ENCODE data around the gene PCDHAC2. TPM values are rescaled to one million over a fixed set of nuclear protein-coding genes. Genes with fewer than 3 reads are reported as not detected.

Gene PCDHAC2
- total and polyA plus RNA-seq, 2 donors (not counting 3 experiments of a cell fraction or from before 2014, with no cell fraction given), result 1.00 to 1.2 TPM

DNA sequence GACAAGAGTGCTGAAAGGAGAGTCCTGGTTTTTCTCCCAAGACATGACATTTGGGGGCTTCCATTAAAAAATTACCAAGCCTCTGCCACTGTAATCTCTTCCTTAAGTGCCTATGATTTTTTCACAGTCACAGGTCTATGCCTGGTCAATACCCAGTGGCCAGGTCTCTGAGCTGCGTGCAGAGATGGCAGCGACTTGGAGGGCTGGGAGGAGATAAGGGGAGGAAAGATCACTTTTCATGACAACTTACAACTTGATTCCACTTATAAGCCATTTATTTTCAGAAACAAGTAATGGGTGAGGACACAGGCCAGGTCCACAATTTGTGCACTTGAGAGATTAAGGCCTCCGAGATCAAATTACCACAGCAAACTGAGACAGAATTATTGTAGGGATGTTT is 1.9 kb upstream of the PCDHAC2 start:
- H3K9me3 ChIP-seq (replicated peaks; ENCODE audit: control insufficient read depth, insufficient read depth, low read length), result no peaks in the 10 kb centered on the region
- CTCF ChIA-PET, result no interaction called here

More for the DNA sequence above, 1.9 kb upstream of the PCDHAC2 start:
- Histone ChIP-seq H4K20me1 (replicated peaks; ENCODE audit: control insufficient read depth, extremely low read depth, insufficient read depth, low read length) (no peaks in the 10 kb centered on the region), H3K4me3 (replicated peaks in 1 of 3; ENCODE audit: insufficient read depth in 1 of 3, low read depth in 1 of 3, low read length in 3 of 3) (no peak overlapping the region), H3K27me3 (ENCODE audit: control insufficient read depth in 2 of 2, insufficient read depth in 2 of 2, low read length in 2 of 2) (peaks cover 10 to 22% of the 10 kb centered on the region in 2 experiments), H3K79me2 (ENCODE audit: control insufficient read depth, insufficient read depth, low read length) (no peaks in the 10 kb centered on the region), H3K4me1 (ENCODE audit: control insufficient read depth, extremely low read depth, insufficient read depth, low read length) (peaks cover 4% of the 10 kb centered on the region), H3K9me1 (replicated peaks; ENCODE audit: control insufficient read depth, extremely low read depth, insufficient read depth, low read length) (no peaks in the 10 kb centered on the region), H2AFZ (ENCODE audit: low read depth, low read length) (no peak overlapping the region), H3K9ac (replicated peaks; ENCODE audit: extremely low read depth, insufficient read depth, low read length) (no peak overlapping the region), H3K27ac (ENCODE audit: insufficient read depth, low read depth, low read length) (no peak overlapping the region), H3K36me3 (ENCODE audit: control insufficient read depth in 2 of 2, extremely low read depth in 1 of 2, insufficient read depth in 2 of 2, low read length in 2 of 2) (no peaks in the 10 kb centered on the region), H3K4me2 (ENCODE audit: insufficient read depth, low read length) (no peak overlapping the region)
- dilution Hi-C loops (cut with MboI; ENCODE audit: extremely low pct_ligation_motif_present, low sequenced_read_pairs), result no loop called here
- FAIRE-seq (no peak), DNase-seq (ENCODE audit: low read depth, low spot score) (no peak)
- intact Hi-C loops (cut with micrococcal nuclease), result no loop called here
- POLR2A ChIA-PET, result no interaction called here
- TF ChIP-seq, protein P1, sequence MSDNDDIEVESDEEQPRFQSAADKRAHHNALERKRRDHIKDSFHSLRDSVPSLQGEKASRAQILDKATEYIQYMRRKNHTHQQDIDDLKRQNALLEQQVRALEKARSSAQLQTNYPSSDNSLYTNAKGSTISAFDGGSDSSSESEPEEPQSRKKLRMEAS (IDR thresholded peaks at IDR 0.05; ENCODE audit: insufficient read depth, insufficient read length), result no peak
- TF ChIP-seq, protein P2, sequence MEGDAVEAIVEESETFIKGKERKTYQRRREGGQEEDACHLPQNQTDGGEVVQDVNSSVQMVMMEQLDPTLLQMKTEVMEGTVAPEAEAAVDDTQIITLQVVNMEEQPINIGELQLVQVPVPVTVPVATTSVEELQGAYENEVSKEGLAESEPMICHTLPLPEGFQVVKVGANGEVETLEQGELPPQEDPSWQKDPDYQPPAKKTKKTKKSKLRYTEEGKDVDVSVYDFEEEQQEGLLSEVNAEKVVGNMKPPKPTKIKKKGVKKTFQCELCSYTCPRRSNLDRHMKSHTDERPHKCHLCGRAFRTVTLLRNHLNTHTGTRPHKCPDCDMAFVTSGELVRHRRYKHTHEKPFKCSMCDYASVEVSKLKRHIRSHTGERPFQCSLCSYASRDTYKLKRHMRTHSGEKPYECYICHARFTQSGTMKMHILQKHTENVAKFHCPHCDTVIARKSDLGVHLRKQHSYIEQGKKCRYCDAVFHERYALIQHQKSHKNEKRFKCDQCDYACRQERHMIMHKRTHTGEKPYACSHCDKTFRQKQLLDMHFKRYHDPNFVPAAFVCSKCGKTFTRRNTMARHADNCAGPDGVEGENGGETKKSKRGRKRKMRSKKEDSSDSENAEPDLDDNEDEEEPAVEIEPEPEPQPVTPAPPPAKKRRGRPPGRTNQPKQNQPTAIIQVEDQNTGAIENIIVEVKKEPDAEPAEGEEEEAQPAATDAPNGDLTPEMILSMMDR (IDR thresholded peaks at IDR 0.05; ENCODE audit: extremely low read depth in 1 of 2, insufficient read depth in 1 of 2, low read depth in 1 of 2, low read length in 2 of 2), result no peak
- TF ChIP-seq POLR2AphosphoS5 (IDR thresholded peaks at IDR 0.05; ENCODE audit: insufficient read depth, low read depth, low read length) (no peak), GATA2 (IDR thresholded peaks at IDR 0.05; ENCODE audit: insufficient read depth, insufficient read length, low read depth, low read length) (no peak), JUN (IDR thresholded peaks at IDR 0.05; ENCODE audit: borderline replicate concordance, insufficient read depth, insufficient read length, low read depth) (no peak), MYC (IDR thresholded peaks at IDR 0.05; ENCODE audit: low read depth, low read length) (no peak), FOS (IDR thresholded peaks at IDR 0.05; ENCODE audit: borderline replicate concordance, insufficient read depth, low read length) (no peak), EZH2 (IDR thresholded peaks at IDR 0.05; ENCODE audit: borderline replicate concordance, low read depth, low read length, severe bottlenecking) (no peak), POLR2A (IDR thresholded peaks at IDR 0.05; ENCODE audit: low read depth, low read length) (no peak)
- BruUV-seq (replicated peaks), result no TSS peak
